GM18499 (cell line): ENCODE data around the gene PRKG1.
"Not testable (repeated sequence)": the region's sequence is repeated elsewhere in the genome, so short reads cannot be mapped to it uniquely, and the experiment has no call there.

Experiments
- ATAC-seq: cut with Tn5 transposase; IDR thresholded peaks from one replicate; pipeline ENCODE4 v1.9.1; 2021; ENCODE audit warnings: moderate number of reproducible peaks; ENCODE audit not compliant: insufficient read depth, unreplicated experiment

PRKG1 gene

DNA sequence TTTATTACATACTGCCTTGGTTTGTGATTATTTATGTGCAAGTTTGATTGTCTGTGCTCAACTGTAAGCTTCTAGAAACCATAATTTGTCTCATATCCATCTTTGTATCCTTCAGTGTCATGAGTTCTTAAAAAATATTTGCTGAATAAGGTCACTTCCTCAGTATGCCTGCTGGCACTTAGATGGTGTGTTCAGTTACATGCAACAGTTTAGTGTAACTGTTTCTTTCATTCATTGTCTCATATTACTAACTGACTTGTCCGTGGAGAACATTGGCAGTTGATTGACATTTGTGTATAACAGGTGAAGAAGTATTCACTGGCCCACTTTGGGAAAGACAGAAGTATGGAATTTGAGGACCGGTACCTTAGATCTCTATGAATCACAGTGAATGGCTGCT, 236.9 kb downstream of the PRKG1 start:
- ATAC-seq, result no peak

DNA sequence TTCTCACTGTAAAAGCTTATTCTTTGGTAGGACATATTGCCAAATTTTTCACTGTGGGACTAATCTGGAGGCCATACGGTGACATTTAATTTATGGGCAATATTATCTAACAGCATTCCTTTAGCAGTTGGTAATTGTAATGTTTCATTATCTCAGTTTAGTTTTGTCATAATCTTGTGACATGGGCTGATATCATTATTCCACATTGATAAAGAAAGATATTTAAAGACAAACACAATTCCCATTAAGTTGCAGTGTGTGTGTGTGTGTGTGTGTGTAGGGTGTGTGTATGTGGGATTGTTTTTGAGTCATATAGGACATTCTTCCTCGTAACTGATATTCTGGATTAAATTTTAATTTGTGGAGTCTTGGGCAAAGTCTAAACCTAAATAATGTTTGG, 238.5 kb downstream of the PRKG1 start:
- ATAC-seq, result no peak

DNA sequence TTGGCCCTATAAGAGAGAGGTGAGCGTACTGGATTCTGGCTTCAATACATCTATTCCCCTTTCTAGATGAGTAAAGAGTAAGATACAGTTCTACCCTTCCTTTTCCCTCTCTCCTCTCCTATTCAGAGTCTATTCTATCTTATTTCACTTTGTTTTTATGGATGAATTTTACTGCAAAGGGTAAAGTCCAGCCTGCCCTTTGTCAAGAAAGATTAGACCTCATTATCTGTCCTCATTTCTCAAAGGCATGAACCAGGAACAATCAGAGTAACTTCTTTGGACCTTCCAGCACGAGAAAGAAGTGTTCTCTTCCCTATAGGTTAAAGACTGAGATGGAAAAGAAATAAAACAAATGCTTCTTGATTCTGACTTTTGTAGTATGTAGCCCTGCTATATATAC, 239.0 kb downstream of the PRKG1 start:
- ATAC-seq, result no peak

DNA sequence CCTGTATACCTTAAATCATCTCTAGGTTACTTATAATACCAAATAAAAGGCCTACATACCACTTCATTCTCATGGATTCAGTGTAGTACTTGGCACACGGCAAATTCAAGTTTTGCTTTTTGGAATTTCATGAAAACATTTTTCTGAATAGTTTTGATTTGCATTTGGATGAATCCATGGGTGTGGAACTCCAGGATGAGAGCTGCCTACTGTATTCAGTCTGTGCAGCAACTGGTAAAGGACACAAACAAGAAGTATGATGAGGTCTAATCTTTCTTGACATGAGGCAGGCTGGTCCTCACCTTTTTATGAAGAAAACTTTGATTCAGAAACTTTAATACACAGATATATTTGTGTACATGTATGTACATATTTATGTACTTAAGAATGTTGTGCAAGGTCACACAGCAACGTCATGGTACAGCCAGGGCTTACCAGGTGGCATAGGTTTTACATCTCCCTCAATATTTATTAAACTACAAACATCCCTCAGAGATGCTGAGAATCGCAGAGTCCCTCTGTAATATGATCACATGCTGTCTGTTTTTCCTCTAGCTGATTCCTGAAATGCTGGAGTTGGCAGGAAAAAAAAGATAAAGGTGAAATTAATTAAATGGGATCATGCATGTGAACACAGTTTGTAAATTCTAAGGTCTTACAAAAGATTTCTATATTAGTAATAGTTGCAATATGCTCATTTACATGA, 239.6 kb downstream of the PRKG1 start:
- ATAC-seq, result no peak

DNA sequence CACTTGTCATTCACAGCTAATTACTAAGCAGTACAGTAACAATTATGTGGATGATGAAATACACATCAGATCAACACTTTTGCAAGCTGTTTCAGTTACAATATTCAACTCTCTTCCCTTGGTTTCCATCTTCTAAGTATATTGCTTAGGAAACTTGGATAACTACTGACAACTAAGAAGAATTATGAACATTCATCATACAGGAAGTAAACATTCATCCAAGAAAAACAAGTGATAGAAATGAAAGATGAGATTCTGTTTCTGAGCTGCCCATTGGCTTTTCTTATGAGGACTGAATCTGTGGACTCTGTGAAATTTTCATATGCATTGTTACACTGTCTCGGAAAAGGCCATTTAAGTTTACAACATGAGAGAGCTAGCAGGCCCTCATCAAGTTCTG, 240.2 kb downstream of the PRKG1 start:
- ATAC-seq, result no peak

DNA sequence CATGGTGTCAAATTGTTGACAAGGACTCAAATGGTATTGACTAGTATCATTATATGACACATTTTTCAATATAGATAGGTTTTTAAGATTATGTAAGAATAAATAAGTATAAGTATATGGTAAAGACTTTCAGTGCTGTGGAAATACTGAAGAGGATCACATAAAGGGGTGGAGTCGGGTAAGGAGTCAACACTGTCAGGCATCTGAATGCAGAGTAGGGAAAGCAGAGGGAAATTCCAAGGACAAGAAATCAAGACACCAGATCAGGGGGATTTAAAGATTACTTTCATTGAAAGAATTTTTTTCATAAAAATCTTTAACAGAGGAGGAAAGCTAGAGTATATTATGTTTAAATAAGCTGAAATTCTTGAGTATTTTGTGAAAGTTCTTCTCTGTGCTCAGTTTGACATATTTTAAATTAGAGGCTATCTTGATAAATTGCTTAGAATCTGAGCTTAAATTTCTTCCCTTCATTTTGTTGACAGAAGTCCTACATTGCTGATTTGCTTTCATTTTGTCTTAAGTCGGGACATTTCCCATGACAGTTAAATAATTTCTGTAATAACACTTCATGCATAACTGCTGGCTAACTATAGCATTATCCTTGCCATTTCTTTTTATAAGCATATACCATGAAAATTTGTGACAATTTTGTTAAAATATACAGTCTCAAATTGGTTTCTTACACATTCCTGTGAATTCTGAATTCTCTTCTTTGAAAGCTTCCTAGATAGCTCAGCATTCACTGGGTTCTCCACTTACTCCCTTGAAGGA, 244.3 kb downstream of the PRKG1 start:
- ATAC-seq, result no peak

DNA sequence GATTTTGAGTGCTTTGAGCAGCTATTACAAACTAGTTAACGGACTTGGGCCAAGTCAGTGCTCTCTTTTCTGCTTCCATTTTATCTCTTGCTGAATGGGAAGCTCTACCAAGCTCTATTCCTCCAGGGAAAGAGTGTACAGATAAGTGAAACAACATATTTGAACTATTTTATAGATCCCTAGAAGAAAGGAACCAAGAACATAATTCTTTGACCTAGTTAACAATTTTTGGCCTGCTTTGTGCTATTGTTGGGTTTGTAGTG, 244.8 kb downstream of the PRKG1 start:
- ATAC-seq, result no peak

DNA sequence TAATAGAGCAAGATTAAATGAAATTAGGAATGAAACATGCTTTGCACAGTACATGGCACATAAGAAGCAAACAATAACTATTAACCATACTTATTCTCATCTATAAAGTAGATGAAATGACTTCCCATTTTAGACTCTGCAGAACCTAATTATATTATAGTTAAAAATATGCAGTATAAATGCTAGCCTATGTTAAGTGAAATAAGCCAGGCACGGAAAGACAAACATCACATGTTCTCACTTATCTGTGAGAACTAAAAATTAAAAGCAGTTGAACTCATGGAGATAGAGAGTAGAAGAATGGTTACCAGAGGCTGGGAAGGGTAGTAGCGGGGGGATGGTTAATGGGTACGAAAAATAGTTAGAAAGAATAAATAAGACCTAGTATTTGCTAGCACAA, 247.0 kb downstream of the PRKG1 start:
- no peak for ATAC-seq

DNA sequence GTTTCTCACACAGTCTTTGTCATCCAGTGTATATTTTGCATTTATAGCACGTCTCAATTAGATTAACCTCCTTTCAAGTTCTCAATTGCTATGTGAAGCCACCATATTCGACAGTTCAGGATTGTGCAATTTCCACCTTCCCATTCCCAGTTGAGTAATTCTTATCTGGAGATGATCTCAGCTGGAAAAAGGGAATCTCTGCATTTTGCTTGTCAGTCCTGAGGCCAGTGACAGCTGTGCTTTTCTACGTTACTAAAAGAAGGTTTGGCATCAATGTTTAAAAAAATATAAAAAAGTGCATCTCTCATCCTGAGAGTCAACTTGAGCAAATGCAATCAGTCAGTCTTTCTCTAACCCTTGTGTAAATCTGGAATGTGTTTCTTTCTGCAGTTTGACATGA, 247.7 kb downstream of the PRKG1 start:
- ATAC-seq, result no peak

DNA sequence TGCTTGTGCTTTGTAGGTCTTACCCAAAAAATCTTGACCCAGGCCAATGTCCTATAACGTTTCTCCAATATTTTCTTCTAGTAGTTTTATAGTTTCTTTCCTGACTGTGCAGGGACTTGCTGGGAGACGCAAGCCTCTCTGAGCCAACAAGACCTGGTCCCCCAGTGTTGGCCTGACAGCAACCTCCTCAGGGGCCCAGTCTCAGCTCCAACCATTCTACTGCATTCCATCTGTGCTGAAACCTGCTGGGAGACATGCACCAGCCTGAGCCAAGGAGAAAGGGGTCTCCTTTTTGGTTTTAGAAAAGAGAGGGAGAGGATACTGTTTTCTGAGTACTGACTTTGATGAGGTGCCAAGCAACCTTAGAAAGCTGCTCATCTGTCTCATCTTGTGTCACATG, 251.4 kb downstream of the PRKG1 start:
- no peak for ATAC-seq

DNA sequence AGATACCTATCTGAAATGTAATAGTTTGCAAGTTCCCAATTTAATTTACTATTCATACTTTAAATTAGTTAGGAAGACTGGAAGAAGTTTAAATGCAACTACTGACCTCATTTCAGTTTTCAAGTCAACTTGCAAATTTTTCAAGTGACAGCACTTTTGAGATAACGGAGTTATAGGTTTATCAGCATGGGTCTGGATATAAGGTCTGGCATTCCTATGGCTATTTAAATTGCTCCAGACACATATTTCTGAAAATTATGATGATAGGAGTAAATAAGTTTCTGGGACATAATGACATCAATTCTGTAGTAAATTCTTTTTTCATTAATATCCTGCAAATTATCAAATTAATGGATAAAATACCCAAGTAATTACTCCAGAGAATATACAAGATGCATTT, 251.9 kb downstream of the PRKG1 start:
- ATAC-seq, result no peak

DNA sequence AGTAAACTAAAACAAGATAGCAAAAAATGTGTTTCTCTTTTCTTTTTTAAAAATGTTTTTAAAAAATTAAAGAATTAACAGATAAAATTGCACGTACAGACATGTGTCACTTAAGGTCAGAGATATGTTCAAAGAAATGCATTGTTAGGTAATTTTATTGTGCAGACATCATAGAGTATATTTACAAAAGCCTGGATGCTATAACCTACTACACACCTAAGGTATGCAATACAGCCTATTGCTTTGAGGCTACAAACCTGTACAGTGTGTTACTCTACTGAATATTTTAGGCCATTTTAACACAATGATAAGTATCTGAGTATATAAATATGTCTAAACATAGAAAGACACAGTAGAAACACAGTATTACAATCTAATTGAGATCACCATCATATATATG, 253.1 kb downstream of the PRKG1 start:
- no peak for ATAC-seq

DNA sequence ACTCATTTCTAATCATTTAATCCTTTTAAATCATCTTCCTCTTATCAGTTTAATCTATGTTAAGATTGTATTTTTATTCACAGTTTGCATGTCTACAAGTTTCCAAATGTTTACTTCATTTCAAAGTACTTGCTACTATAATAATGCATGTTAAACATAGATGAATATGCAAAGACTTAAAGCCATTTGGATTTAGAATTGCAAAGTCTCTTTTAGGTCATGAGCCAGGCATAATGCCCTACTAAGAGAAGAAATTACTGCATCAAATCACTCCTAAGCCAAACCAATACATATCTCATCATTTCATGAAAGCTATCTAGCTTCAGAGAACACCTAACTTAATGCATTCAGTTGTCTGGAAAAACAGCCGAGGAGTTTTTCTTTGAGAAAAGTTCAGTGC, 266.1 kb downstream of the PRKG1 start:
- no peak for ATAC-seq

DNA sequence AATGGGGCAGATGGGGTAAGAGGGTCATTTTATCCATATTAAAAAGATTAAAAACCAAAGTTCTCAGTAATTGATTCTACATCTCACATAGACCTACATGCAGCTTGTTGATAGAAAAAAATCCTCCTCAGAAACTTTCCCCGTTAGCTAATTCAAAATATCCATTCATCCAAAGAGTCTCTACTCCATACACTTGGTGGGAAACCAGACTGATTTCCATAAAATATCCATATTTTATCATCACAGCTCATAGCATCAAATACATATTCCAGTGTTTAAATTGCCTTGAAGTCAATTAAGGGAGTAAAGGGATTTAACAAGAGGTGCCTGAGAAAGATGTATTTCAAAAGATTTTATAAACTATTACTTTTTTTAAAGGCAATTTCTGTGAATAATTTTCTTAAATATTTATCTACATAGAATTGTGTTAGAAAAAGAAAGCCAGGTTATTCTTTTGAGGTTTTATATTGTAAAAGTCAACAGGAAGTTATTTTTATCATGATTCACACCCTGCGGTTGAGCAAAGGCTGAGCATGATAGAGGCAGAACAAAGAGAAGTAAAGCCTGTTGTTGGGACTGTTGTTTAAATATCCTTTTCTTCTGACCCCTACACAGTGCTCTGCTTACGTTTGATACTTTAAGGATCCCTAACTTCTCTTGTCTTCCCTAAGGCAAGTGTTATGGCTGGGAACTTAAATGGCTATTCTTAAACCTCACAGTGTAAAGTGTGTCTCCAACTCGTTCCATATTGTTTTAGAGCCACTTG, 266.7 kb downstream of the PRKG1 start:
- ATAC-seq, result no peak

DNA sequence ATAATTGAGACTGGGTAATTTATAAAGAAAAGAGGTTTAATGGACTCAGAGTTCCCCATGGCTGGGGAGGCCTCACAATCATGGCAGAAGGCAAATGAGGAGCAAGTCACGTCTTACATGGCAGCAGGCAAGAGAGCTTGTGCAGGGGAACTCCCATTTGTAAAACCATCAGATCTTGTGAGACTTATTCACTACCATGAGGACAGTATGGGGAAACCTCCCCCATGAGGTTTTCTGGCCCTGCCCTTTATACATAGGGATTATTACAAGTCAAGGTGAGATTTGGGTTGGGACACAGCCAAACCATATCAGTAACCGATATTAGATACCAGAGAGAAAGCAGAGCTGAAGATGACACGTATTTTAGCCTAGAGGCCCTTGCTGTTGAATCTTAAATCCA, 267.5 kb downstream of the PRKG1 start:
- ATAC-seq, result not testable (repeated sequence)

DNA sequence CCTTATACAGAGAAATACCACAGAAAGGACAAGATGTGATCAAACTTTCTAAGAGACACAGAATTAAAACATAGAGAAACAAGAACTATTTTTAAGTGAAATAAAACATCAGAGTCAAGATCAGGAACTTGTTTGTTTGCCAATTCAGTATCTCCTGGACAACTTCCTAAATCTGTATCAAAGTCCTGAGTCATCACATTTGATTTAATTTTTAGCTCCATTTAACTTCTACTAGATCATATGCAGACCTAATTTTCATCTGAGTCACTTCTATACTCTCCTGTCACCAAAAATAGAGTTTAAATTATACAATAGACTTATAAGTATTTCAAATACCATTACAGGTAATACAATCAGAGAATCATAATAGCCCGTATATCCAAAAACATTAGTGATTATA, 268.1 kb downstream of the PRKG1 start:
- no peak for ATAC-seq

DNA sequence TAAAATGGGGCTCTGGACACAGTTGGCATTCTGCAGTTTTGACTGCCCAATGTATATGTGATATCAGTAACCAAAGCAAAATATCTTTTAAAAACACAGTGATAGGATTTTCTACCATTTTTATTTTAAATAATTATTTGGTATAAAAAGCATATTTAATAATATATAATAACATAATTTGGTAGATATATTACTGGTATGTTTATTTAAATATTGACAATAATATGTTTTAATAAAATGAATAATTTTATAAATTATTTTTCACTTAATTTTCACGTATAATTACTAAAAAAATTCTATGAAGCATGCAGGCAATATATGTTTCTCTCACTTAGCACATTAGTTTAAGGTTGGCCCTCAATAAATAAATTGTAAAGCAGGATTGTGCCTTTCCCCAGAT, 269.1 kb downstream of the PRKG1 start:
- no peak for ATAC-seq

DNA sequence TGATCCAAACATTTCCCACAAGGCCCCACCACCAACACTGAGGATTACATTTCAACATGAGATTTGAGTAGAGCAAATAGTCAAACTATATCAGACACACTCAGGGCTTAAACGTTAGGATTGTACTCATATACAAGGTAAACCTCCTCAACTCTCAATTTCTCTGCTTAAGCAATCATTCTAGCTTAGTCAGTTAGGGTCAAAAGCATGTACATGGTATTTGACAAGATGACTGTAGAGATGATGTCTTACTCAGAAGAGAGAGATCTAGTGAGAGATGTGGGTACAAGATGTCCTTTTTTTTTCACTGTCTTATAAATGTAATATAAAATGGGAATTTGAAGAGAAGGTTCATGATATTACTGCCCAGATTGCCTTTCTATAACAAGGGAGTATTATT, 270.1 kb downstream of the PRKG1 start:
- no peak for ATAC-seq

DNA sequence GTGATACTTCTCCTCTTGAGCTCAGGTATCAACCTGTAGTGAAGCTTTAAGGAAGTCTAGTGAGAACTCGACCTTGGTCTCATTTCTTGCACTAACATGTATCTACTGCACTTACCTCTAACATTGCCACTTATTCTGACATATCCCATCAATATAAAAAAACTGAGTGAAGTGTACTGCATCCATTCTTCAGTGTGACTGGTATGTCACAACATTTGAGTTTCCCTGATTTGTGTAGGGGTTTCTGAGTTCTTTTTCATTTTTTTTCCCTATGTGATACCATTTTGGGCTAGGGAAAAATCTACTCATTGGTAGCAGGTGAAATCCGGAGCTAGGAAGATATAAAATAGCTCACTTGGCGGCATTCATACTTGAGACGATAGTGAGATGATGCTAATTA, 274.3 kb downstream of the PRKG1 start:
- ATAC-seq, result no peak

DNA sequence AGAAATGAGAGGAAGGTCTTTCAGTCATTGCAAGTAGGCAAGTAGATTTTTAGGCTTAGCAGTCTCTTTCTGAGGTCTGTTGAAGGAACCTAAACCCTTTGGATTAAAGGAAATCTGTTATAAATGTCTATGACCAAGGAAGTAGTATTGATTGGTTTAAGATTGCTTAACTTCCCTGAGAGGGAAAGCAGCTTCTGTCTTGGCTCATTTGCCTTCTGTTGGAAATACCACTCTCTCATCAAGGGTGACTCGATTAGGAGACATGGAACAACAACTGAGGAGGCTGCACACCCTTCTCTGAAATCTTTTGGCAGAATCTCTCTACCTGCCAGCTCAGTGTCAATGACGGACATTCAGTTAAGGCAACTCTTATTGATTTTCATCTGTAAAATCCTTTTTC, 282.9 kb downstream of the PRKG1 start:
- ATAC-seq, result no peak

DNA sequence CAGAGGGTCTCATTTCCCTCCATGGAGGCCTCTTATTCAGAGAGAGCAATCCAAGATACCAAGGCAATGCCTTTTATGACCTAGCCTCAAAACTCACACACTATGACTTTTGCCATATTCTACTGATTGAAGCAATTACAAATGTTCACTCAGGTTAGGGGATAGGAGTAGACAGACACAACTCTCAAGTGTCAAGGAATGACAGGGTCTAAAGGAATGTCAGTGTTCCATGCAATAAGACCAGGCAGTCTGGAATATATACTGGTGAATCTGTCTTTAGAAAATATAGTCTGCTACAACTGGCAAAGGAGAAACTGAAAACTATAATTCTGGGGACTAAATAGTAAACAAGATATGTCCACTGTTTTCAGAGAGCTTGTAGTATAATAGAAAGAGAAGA, 283.9 kb downstream of the PRKG1 start:
- no peak for ATAC-seq

DNA sequence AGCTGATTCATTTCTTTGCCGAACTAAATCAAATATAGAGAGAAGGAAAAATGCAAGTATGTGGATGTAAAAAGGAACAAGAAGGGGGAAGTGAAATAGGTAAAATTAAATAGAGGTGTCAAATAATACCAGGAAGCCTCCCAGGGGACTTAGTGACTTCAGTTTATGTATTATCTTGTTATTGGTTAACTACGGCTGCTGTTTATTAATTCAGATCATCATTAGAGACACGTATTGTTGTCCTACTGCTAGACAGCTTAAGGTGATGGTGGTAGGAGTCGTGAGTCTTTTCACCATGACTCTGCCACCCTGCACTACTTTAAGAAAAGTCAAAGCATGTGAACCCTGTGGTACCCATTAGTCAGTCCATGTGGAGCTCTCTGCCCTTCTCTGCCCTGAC, 289.1 kb downstream of the PRKG1 start:
- ATAC-seq, result no peak
